ENCODE data around the gene EPHA3.

Gene EPHA3

DNA sequence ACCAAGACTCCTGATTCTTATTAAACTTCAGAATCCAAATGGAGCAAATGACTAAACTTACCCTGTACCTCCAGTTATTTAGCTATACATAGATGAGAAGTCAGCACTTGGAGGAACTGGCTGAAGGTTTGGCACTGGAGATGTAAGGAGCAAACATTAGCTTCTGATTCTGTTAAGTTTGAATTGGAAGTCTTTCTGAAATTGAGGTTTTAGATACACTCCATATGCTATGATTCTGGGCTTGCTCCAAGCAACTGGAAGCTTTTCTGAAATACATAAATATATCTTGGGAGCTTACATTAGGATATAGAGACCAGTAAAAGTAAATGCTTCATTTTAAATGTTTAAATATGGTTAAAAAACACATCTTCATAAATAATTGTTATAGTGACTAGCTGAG lies 333.7 kb downstream of the EPHA3 start:
- TF ChIP-seq, protein P1, sequence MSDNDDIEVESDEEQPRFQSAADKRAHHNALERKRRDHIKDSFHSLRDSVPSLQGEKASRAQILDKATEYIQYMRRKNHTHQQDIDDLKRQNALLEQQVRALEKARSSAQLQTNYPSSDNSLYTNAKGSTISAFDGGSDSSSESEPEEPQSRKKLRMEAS (IDR thresholded peaks at IDR 0.05; ENCODE audit: low read depth, low read length), result no peak
- TF ChIP-seq, protein P2, sequence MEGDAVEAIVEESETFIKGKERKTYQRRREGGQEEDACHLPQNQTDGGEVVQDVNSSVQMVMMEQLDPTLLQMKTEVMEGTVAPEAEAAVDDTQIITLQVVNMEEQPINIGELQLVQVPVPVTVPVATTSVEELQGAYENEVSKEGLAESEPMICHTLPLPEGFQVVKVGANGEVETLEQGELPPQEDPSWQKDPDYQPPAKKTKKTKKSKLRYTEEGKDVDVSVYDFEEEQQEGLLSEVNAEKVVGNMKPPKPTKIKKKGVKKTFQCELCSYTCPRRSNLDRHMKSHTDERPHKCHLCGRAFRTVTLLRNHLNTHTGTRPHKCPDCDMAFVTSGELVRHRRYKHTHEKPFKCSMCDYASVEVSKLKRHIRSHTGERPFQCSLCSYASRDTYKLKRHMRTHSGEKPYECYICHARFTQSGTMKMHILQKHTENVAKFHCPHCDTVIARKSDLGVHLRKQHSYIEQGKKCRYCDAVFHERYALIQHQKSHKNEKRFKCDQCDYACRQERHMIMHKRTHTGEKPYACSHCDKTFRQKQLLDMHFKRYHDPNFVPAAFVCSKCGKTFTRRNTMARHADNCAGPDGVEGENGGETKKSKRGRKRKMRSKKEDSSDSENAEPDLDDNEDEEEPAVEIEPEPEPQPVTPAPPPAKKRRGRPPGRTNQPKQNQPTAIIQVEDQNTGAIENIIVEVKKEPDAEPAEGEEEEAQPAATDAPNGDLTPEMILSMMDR (IDR thresholded peaks at IDR 0.05; ENCODE audit: low read depth, low read length), result no peak
- TF ChIP-seq POLR2A (IDR thresholded peaks at IDR 0.05; ENCODE audit: extremely low read depth, insufficient read length) (no peak), MYC (IDR thresholded peaks at IDR 0.05; ENCODE audit: low read depth, low read length) (no peak)
- DNase-seq (ENCODE audit: low read depth), result no peak
- H3K4me3 ChIP-seq (ENCODE audit: low read depth, low read length), result no peak overlapping the region

DNA sequence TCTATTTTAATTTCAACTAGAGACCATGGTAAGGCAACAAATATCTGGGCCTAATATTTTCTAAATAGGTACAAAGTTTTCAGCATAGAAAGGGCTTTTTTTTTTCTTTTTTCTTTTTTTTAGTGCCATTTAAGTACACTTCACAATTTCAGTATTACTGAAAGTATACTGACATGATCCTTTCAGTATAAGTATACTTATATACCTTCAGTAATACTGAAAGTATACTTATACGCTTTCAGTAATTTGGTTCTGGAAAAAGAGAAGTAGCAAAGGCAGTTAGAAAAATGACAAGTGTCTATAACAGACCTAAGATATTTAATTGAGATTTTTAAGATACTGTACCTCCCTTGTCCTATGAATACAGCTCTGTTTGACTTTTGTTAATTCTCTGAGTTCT lies 339.2 kb downstream of the EPHA3 start:
- DNase-seq (ENCODE audit: low read depth), result no peak
- no peak for TF ChIP-seq POLR2A (IDR thresholded peaks at IDR 0.05; ENCODE audit: extremely low read depth, insufficient read length)
- TF ChIP-seq, protein P1 (IDR thresholded peaks at IDR 0.05; ENCODE audit: low read depth, low read length), result no peak
- TF ChIP-seq, protein P2 (IDR thresholded peaks at IDR 0.05; ENCODE audit: low read depth, low read length), result no peak
- no peak for TF ChIP-seq MYC (IDR thresholded peaks at IDR 0.05; ENCODE audit: low read depth, low read length)
- no peak overlapping the region for H3K4me3 ChIP-seq (ENCODE audit: low read depth, low read length)

DNA sequence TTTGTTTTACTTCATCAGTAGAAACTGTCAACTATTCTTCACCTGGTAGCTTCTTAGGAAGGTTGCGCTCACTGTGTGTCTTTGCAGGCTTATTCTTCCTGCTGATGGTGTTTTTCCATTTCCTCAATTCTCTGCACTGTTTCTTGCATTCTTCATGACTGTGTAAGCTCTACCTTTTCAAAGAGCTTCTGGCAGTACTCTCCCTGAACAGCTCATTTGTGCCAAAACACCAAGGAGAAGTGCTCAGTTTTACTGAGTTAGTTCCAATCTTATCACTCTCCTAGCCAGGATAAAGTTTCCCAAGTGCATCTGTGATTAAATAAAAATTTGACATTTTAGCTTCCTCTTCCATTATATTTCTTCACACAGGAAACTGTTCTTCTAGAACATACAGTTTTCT lies 339.8 kb downstream of the EPHA3 start:
- DNase-seq (ENCODE audit: low read depth), result no peak
- H3K4me3 ChIP-seq (ENCODE audit: low read depth, low read length), result no peak overlapping the region
- TF ChIP-seq, protein P1 (IDR thresholded peaks at IDR 0.05; ENCODE audit: low read depth, low read length), result no peak
- TF ChIP-seq MYC (IDR thresholded peaks at IDR 0.05; ENCODE audit: low read depth, low read length) (no peak), POLR2A (IDR thresholded peaks at IDR 0.05; ENCODE audit: extremely low read depth, insufficient read length) (no peak)
- TF ChIP-seq, protein P2 (IDR thresholded peaks at IDR 0.05; ENCODE audit: low read depth, low read length), result no peak

DNA sequence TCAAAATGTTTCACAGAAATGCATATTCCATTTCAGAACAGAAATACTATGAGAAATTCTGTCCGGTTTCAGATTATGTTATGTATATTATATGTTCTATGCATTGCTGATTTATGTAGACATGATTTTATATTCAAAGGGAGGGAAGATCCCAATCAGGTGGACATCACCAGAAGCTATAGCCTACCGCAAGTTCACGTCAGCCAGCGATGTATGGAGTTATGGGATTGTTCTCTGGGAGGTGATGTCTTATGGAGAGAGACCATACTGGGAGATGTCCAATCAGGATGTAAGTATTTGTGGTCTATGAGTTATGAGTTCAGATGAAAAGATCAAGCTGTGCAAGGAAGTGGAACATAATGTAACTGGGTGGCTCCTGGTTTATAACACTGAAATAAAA lies 341.7 kb downstream of the EPHA3 start:
- DNase-seq (ENCODE audit: low read depth), result no peak
- TF ChIP-seq POLR2A (IDR thresholded peaks at IDR 0.05; ENCODE audit: extremely low read depth, insufficient read length) (no peak), MYC (IDR thresholded peaks at IDR 0.05; ENCODE audit: low read depth, low read length) (no peak)
- TF ChIP-seq, protein P2 (IDR thresholded peaks at IDR 0.05; ENCODE audit: low read depth, low read length), result no peak
- TF ChIP-seq, protein P1 (IDR thresholded peaks at IDR 0.05; ENCODE audit: low read depth, low read length), result no peak
- no peak overlapping the region for H3K4me3 ChIP-seq (ENCODE audit: low read depth, low read length)

DNA sequence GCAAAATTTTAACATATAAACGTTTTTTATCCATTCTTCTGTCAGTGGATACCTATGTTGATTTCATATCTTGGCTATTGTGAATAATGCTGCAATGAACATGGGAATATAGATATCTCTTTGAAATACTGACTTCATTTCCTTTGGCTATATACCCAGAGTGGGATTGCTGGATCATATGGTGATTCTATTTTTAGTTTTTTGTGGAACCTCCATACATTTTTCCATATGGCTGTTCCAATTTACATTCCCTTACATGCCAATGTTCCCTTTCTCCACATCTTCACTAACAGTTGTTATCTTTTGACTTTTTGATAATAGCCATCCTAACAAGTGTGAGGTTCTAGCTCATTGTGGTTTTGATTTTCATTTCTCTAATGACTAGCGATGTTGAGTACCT lies 344.6 kb downstream of the EPHA3 start:
- no peak overlapping the region for H3K4me3 ChIP-seq (ENCODE audit: low read depth, low read length)
- TF ChIP-seq MYC (IDR thresholded peaks at IDR 0.05; ENCODE audit: low read depth, low read length) (no peak), POLR2A (IDR thresholded peaks at IDR 0.05; ENCODE audit: extremely low read depth, insufficient read length) (no peak)
- TF ChIP-seq, protein P2 (IDR thresholded peaks at IDR 0.05; ENCODE audit: low read depth, low read length), result no peak
- TF ChIP-seq, protein P1 (IDR thresholded peaks at IDR 0.05; ENCODE audit: low read depth, low read length), result no peak
- DNase-seq (ENCODE audit: low read depth), result no peak

DNA sequence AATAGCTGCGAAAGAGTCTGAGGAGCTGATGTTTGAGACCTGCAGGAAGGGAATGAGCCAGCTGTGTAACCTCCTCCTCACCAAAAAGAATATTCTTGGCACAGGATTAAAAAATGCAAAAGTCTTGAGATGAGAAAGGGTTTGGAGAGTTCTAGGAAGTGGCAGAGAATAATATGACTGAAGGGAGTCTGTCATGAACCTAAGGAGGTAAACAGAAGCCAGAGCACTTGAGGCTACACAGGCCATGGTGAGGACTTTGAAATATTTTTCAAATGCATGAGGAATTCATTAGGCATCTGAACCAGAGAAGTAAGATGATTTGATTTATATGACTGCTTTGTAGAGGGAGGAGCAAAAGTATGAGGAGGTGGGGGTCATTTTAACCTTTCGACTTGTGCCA lies 347.8 kb downstream of the EPHA3 start:
- no peak overlapping the region for H3K4me3 ChIP-seq (ENCODE audit: low read depth, low read length)
- TF ChIP-seq, protein P1 (IDR thresholded peaks at IDR 0.05; ENCODE audit: low read depth, low read length), result no peak
- TF ChIP-seq, protein P2 (IDR thresholded peaks at IDR 0.05; ENCODE audit: low read depth, low read length), result no peak
- TF ChIP-seq POLR2A (IDR thresholded peaks at IDR 0.05; ENCODE audit: extremely low read depth, insufficient read length), result no peak
- TF ChIP-seq MYC (IDR thresholded peaks at IDR 0.05; ENCODE audit: low read depth, low read length), result no peak
- no peak for DNase-seq (ENCODE audit: low read depth)
